ENCODE results near the gene PCDHGA6. TPM values are rescaled to one million over a fixed set of nuclear protein-coding genes. Genes with fewer than 3 reads are reported as not detected.
A peak's percentile ranks its signal among the peaks of the same experiment; 100 is the strongest.
"Not testable (repeated sequence)": the region's sequence is repeated elsewhere in the genome, so short reads cannot be mapped to it uniquely, and the experiment has no call there.

PCDHGA6 gene
- total RNA-seq, 3 donors from 2014 or later (not counting 1 experiment from before 2014, with no cell fraction given) = 0.20 to 0.75 (median 0.21) TPM

GRCh38 chr5:141387557-141388311, 14.0 kb downstream of the PCDHGA6 start, which contains the start of gene PCDHGB4:
Gene PCDHGB4 (plus strand): TSS chr5:141387698. CDS start chr5:141387885, 187 bp downstream.
- Histone ChIP-seq H3K9me3 (ENCODE audit: control insufficient read depth, insufficient read depth, low read length) (peaks cover 41% of the 10 kb centered on the region), H3K27me3 (ENCODE audit: control insufficient read depth, insufficient read depth, low read length) (peaks cover 60% of the 10 kb centered on the region)
- not testable (repeated sequence) for H3K4me3 ChIP-seq (ENCODE audit: low read length); H3K4me1 Mint-ChIP-seq; H3K4me1 ChIP-seq (ENCODE audit: control insufficient read depth, insufficient read depth, low read length); H3K36me3 Mint-ChIP-seq; H3K27ac ChIP-seq (ENCODE audit: low read length); H3K36me3 ChIP-seq (ENCODE audit: control insufficient read depth, insufficient read depth, low read length); H3K9me3 Mint-ChIP-seq; H3K27ac Mint-ChIP-seq
- ATAC-seq (peak; percentile 81 to 89 (median 84)), DNase-seq (peak in 1 of 2 donors; percentile 10)
- Mint-ChIP-seq H3K27me3 (ENCODE audit: low read depth in 2 of 2) (peaks cover 66 to 75% of the 10 kb centered on the region in 2 donors), H3K4me3 (peak within 1 kb of the TSS; percentile 78)
- intact Hi-C loops (cut with micrococcal nuclease) = loop anchor here (5.0 kb wide), 1 partner anchor 35 kb away; the partner anchor contains the start of gene PCDHGA11
- WGBS (ENCODE audit: insufficient coverage) = 16% methylated on average over 16 of the region's 40 CpGs
- TF ChIP-seq CTCF (IDR thresholded peaks at IDR 0.05) = peak; percentile 15

- Histone ChIP-seq H3K27ac (ENCODE audit: low read length) (no peak overlapping the region), H3K9me3 (ENCODE audit: control insufficient read depth, insufficient read depth, low read length) (peaks cover 41% of the 10 kb centered on the region), H3K27me3 (ENCODE audit: control insufficient read depth, insufficient read depth, low read length) (peaks cover 56% of the 10 kb centered on the region), H3K36me3 (ENCODE audit: control insufficient read depth, insufficient read depth, low read length) (no peaks in the 10 kb centered on the region), H3K4me3 (ENCODE audit: low read length) (no peak overlapping the region), H3K4me1 (ENCODE audit: control insufficient read depth, insufficient read depth, low read length) (no peaks in the 10 kb centered on the region)
- Mint-ChIP-seq H3K4me1 (no peaks in the 10 kb centered on the region), H3K27me3 (ENCODE audit: low read depth in 2 of 2) (peaks cover 64 to 75% of the 10 kb centered on the region in 2 donors), H3K27ac (no peak overlapping the region), H3K36me3 (peaks cover 7% of the 10 kb centered on the region), H3K4me3 (no peak overlapping the region), H3K9me3 (peaks cover 0 to 5% of the 10 kb centered on the region in 2 donors)
- no peak for DNase-seq
- no peak for ATAC-seq
- no peak for TF ChIP-seq CTCF (IDR thresholded peaks at IDR 0.05)
- WGBS (ENCODE audit: insufficient coverage) = 66% methylated on average over 7 of the region's 10 CpGs
- intact Hi-C loops (cut with micrococcal nuclease) = loop anchor here (5.0 kb wide), 1 partner anchor 34 kb away; the partner anchor contains the start of gene PCDHGA11
These were observed 15.0 kb downstream of the PCDHGA6 start for GRCh38 chr5:141388661-141389060.

- Mint-ChIP-seq H3K4me3 (no peak overlapping the region), H3K27me3 (ENCODE audit: low read depth in 2 of 2) (peaks cover 64 to 81% of the 10 kb centered on the region in 2 donors), H3K4me1 (no peaks in the 10 kb centered on the region), H3K9me3 (peaks cover 0 to 8% of the 10 kb centered on the region in 2 donors), H3K27ac (no peak overlapping the region), H3K36me3 (peaks cover 7% of the 10 kb centered on the region)
- no peaks in the 10 kb centered on the region for H3K4me1 ChIP-seq (ENCODE audit: control insufficient read depth, insufficient read depth, low read length)
- intact Hi-C loops (cut with micrococcal nuclease) = loop anchor here (5.0 kb wide), 1 partner anchor 33 kb away; the partner anchor contains the start of gene PCDHGA11
- no peak for DNase-seq
- no peak for TF ChIP-seq CTCF (IDR thresholded peaks at IDR 0.05)
- no peaks in the 10 kb centered on the region for H3K36me3 ChIP-seq (ENCODE audit: control insufficient read depth, insufficient read depth, low read length)
- ATAC-seq = no peak
- H3K9me3 ChIP-seq (ENCODE audit: control insufficient read depth, insufficient read depth, low read length) = peaks cover 44% of the 10 kb centered on the region
- peaks cover 60% of the 10 kb centered on the region for H3K27me3 ChIP-seq (ENCODE audit: control insufficient read depth, insufficient read depth, low read length)
- WGBS (ENCODE audit: insufficient coverage) = 50% methylated on average over 77 of the region's 77 CpGs
- no peak overlapping the region for H3K4me3 ChIP-seq (ENCODE audit: low read length)
- no peak overlapping the region for H3K27ac ChIP-seq (ENCODE audit: low read length)
These were observed 15.7 kb downstream of the PCDHGA6 start for GRCh38 chr5:141389153-141390042.
